RWPE2 (cell line): ENCODE measurements around the gene ASCC1.
"Not testable (repeated sequence)": the region's sequence is repeated elsewhere in the genome, so short reads cannot be mapped to it uniquely, and the experiment has no call there.

Experiments used
- ATAC-seq: fragments of 200-7000 bp; cut with Tn5 transposase; 3 replicates; pipeline ENCODE4 v1.9.1; 2021; ENCODE audit warnings: low read depth
- DNase-seq: peaks from one replicate; pipeline ENCODE4 v3.0.0-alpha.2; 2020; ENCODE audit warnings: low spot score
- H3K27ac ChIP-seq: fragments of 450-650 bp; 2 replicates; pipeline ENCODE4 v1.5.1; 2017; ENCODE audit warnings: mild to moderate bottlenecking; ENCODE audit not compliant: poor library complexity, severe bottlenecking
- H3K27me3 ChIP-seq: fragments of 250-450 bp; sonication (Bioruptor Pico); 2 replicates; pipeline ENCODE4 v1.5.1; 2021; ENCODE audit warnings: mild to moderate bottlenecking, moderate library complexity; ENCODE audit not compliant: insufficient read depth, poor library complexity, severe bottlenecking
- H3K36me3 ChIP-seq: fragments of 250-450 bp; sonication (Bioruptor Pico); 2 replicates; pipeline ENCODE4 v1.5.1; 2020; ENCODE audit warnings: low read depth, mild to moderate bottlenecking, moderate library complexity
- H3K4me1 ChIP-seq: fragments of 250-450 bp; sonication (Bioruptor Pico); 2 replicates; pipeline ENCODE4 v1.5.1; 2021; ENCODE audit warnings: mild to moderate bottlenecking, moderate library complexity; ENCODE audit not compliant: insufficient read depth, poor library complexity, severe bottlenecking
- H3K4me3 ChIP-seq: fragments of 250-450 bp; sonication (Bioruptor Pico); 2 replicates; pipeline ENCODE4 v1.5.1; 2021; ENCODE audit warnings: mild to moderate bottlenecking, moderate library complexity; ENCODE audit not compliant: severe bottlenecking
- H3K9me3 ChIP-seq: fragments of 250-450 bp; sonication (Bioruptor Pico); 2 replicates; pipeline ENCODE4 v1.5.1; 2021; ENCODE audit warnings: mild to moderate bottlenecking, moderate library complexity; ENCODE audit not compliant: severe bottlenecking
- CTCF ChIP-seq: fragments of 450-650 bp; IDR thresholded peaks from one replicate; pipeline ENCODE4 v1.5.1; 2017; ENCODE audit warnings: mild to moderate bottlenecking, moderate library complexity; ENCODE audit not compliant: poor library complexity, severe bottlenecking

The ASCC1 gene

GRCh38 chr10:72253578-72253977 is 37.5 kb upstream of the ASCC1 start:
- H3K27ac ChIP-seq: peak overlapping the region; percentile 99

GRCh38 chr10:72252972-72253371 is 36.9 kb upstream of the ASCC1 start:
- Histone ChIP-seq H3K27me3 (no peaks in the 10 kb centered on the region), H3K27ac (peak overlapping the region; percentile 99), H3K4me3 (no peak overlapping the region), H3K4me1 (peaks cover 40% of the 10 kb centered on the region), H3K9me3 (no peaks in the 10 kb centered on the region), H3K36me3 (no peaks in the 10 kb centered on the region)
- DNase-seq: no peak
- no peak for ATAC-seq
- no peak for TF ChIP-seq CTCF

More at GRCh38 chr10:72253578-72253977, 37.5 kb upstream of the ASCC1 start:
- Histone ChIP-seq H3K36me3 (no peaks in the 10 kb centered on the region), H3K9me3 (no peaks in the 10 kb centered on the region), H3K27me3 (no peaks in the 10 kb centered on the region), H3K4me3 (no peak overlapping the region), H3K4me1 (peaks cover 34% of the 10 kb centered on the region)
- ATAC-seq (no peak), DNase-seq (no peak)
- no peak for TF ChIP-seq CTCF

GRCh38 chr10:72251635-72252034 is 35.6 kb upstream of the ASCC1 start:
- Histone ChIP-seq H3K4me3 (no peak overlapping the region), H3K27me3 (no peaks in the 10 kb centered on the region), H3K9me3 (no peaks in the 10 kb centered on the region), H3K27ac (peak overlapping the region; percentile 99), H3K4me1 (peaks cover 53% of the 10 kb centered on the region), H3K36me3 (no peaks in the 10 kb centered on the region)
- no peak for TF ChIP-seq CTCF
- DNase-seq: no peak
- ATAC-seq: no peak

GRCh38 chr10:72250666-72251065 is 34.6 kb upstream of the ASCC1 start:
- 0 out of 3 replicates have a peak, but pooled peaks have one; percentile 6 for ATAC-seq
- Histone ChIP-seq H3K27ac (peak overlapping the region; percentile 99), H3K9me3 (no peaks in the 10 kb centered on the region), H3K36me3 (no peaks in the 10 kb centered on the region), H3K27me3 (no peaks in the 10 kb centered on the region), H3K4me1 (peaks cover 54% of the 10 kb centered on the region), H3K4me3 (no peak overlapping the region)
- DNase-seq: no peak
- TF ChIP-seq CTCF: no peak

- not testable (repeated sequence) for H3K4me3 ChIP-seq, H3K27me3 ChIP-seq, H3K9me3 ChIP-seq, DNase-seq, ATAC-seq, H3K36me3 ChIP-seq
- Histone ChIP-seq H3K4me1 (peaks cover 54% of the 10 kb centered on the region), H3K27ac (peak overlapping the region; percentile 99)
Measured at GRCh38 chr10:72249176-72249862, 33.2 kb upstream of the ASCC1 start.
